Stomach (tissue), 9 donors: ENCODE data around the gene SDHB. TPM values are rescaled to one million over a fixed set of nuclear protein-coding genes. Genes with fewer than 3 reads are reported as not detected.

Experiments
- DNase-seq, 2 donors: peaks; one replicate each; pipeline versions ENCODE4 v3.0.0 to v3.0.0-alpha.2; 2013 to 2019
- H3K27ac ChIP-seq, 5 donors: fragments of 200-600 bp in 4 of 5; sonication (generic) in 4 of 5; one replicate each; pipeline ENCODE4 v1.5.1; 2013 to 2019; ENCODE audit warnings: mild to moderate bottlenecking in 1 of 5, moderate library complexity in 1 of 5
- H3K27me3 ChIP-seq, 3 donors: fragments of 200-600 bp; sonication (generic); one replicate each; pipeline ENCODE4 v1.5.1; 2017 to 2019; ENCODE audit warnings: mixed run types in 1 of 3
- H3K36me3 ChIP-seq, 4 donors: fragments of 200-600 bp; sonication (generic); 1 replicate in 3 of 4; 2 replicates in 1 of 4; pipeline ENCODE4 v1.5.1; 2016 to 2019
- H3K4me1 ChIP-seq, 4 donors: fragments of 200-600 bp; sonication (generic); one replicate each; pipeline ENCODE4 v1.5.1; 2016 to 2019
- H3K4me3 ChIP-seq, 4 donors: fragments of 200-600 bp; sonication (generic) in 3 of 4; one replicate each; pipeline ENCODE4 v1.5.1; 2016 to 2019; ENCODE audit warnings: mild to moderate bottlenecking in 1 of 4
- H3K9me3 ChIP-seq, 4 donors: fragments of 200-600 bp; sonication (generic); one replicate each; pipeline ENCODE4 v1.5.1; 2016 to 2019
- CTCF ChIP-seq, 7 experiments: fragments of 450-650 bp in 4 of 7; fragments of 200-600 bp in 3 of 7; sonication (generic) in 3 of 7; IDR thresholded peaks; one replicate each; pipeline ENCODE4 v1.5.1; 2016 to 2019; ENCODE audit warnings: antibody characterized with exemption in 7 of 7, control low read depth in 2 of 7, mild to moderate bottlenecking in 1 of 7
- EP300 ChIP-seq: sonication (generic); formaldehyde crosslinking; IDR thresholded peaks from one replicate; pipeline ENCODE4 v1.6.1; 2017; ENCODE audit warnings: antibody characterized with exemption
- POLR2A ChIP-seq, 4 donors: fragments of 450-650 bp; IDR thresholded peaks; one replicate each; pipeline ENCODE4 v1.6.1; 2016; ENCODE audit warnings: antibody characterized with exemption in 4 of 4, control low read depth in 2 of 4, mild to moderate bottlenecking in 1 of 4, moderate library complexity in 1 of 4
- POLR2AphosphoS5 ChIP-seq, 3 donors: sonication (generic); formaldehyde crosslinking; IDR thresholded peaks; one replicate each; pipeline ENCODE4 v1.6.1; 2016; ENCODE audit warnings: antibody characterized with exemption in 3 of 3
- WGBS, 5 donors: extraction: QIAGEN DNeasy Blood & Tissue Kit in 3 of 5; methylation state at CpG; one replicate each; pipeline versions ENCODE4 v1.1.5 to v1.1.7; 2013 to 2018; 5-methylcytosine and 5-hydroxymethylcytosine counted together
- intact Hi-C: fragments of 100-400 bp; cut with DNase I; formaldehyde crosslinking; loops from one replicate; pipeline ENCODE4 v1.15.1; 2023; ENCODE audit warnings: low total_unique reads
- polyA plus RNA-seq, 3 donors: library from polyadenylated mRNA; stranded (reverse); fragments of 200-250 nt; gene quantifications; one replicate each; pipeline ENCODE4 v1.2.3, GENCODE V29; 2013
- total RNA-seq, 5 donors: library from RNA; depleted of rRNA; stranded (reverse); fragments of >200 nt; gene quantifications; one replicate each; pipeline versions ENCODE4 v1.1.0 to v1.2.3, GENCODE V29; 2014 to 2016
- donor health status: healthy with polysubstance abuse.
- donor health status: Bipolar disorder and iron deficiency.
- donor health status: healthy.

Gene SDHB
- total and polyA plus RNA-seq, 8 donors, result 42.6 to 246 (median 121) TPM

GRCh38 chr1:17081439-17081838, 27.6 kb upstream of the SDHB start:
- Histone ChIP-seq H3K27ac (no peak overlapping the region), H3K4me1 (no peaks in the 10 kb centered on the region), H3K4me3 (no peak overlapping the region), H3K9me3 (no peaks in the 10 kb centered on the region), H3K36me3 (no peaks in the 10 kb centered on the region), H3K27me3 (no peaks in the 10 kb centered on the region)
- TF ChIP-seq EP300, result no peak
- no peak for TF ChIP-seq POLR2AphosphoS5 (IDR thresholded peaks at IDR 0.05)
- TF ChIP-seq POLR2A (IDR thresholded peaks at IDR 0.05), result no peak
- TF ChIP-seq CTCF (IDR thresholded peaks at IDR 0.05), result no peak
- WGBS, 5 donors, result 33 to 52% (median 47%) methylated on average over 2 of the region's 2 CpGs
- intact Hi-C loops, result no loop called here
- DNase-seq, result peak in 1 of 2 donors; percentile 44

GRCh38 chr1:17080880-17081279, 27.0 kb upstream of the SDHB start:
- H3K36me3 ChIP-seq, result no peaks in the 10 kb centered on the region
- no peaks in the 10 kb centered on the region for H3K9me3 ChIP-seq
- no peak for DNase-seq
- intact Hi-C loops, result no loop called here
- no peak overlapping the region for H3K4me3 ChIP-seq
- TF ChIP-seq POLR2A (IDR thresholded peaks at IDR 0.05) (no peak), POLR2AphosphoS5 (IDR thresholded peaks at IDR 0.05) (no peak), CTCF (IDR thresholded peaks at IDR 0.05) (no peak), EP300 (no peak)
- 50 to 70% (median 65%) methylated on average over 3 to 4 of the region's 4 CpGs for WGBS, 5 donors
- no peaks in the 10 kb centered on the region for H3K4me1 ChIP-seq
- no peak overlapping the region for H3K27ac ChIP-seq
- no peaks in the 10 kb centered on the region for H3K27me3 ChIP-seq

DNA sequence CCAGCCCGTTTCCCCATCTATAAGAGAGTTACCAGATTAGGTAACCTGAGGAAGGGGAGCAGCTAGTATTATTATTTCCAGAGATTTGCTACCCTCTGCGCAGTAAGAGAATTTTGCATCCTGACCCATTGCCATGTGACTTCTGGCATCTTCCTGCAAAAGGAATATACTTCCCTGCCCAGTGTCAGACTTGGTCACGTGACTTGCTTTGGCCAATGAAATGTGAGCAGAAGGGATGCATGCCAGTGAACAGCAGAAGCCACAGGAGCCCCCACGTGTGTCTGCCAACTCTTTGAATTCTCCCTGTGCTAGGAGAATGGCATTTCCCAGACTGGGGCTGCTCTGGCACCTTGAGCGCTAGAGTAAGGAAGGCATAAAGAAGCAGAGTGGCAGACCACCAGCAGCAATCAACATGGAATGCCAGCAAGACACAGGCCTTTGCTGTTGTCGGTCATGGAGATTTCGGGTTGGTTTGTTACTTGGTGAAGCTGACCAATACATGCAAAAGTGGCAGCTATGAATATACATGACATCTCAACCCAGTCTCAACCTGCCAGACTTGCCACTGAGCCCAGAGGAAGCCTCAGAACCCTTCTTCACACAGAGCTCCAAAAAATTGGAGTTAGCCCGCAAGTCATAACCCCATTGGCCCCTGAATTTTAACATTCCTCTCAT, 26.4 kb upstream of the SDHB start:
- intact Hi-C loops, result no loop called here
- TF ChIP-seq POLR2AphosphoS5 (IDR thresholded peaks at IDR 0.05) (no peak), CTCF (IDR thresholded peaks at IDR 0.05) (no peak), EP300 (no peak), POLR2A (IDR thresholded peaks at IDR 0.05) (no peak)
- WGBS, 5 donors, result 88 to 91% (median 89%) methylated on average over 8 of the region's 8 CpGs
- no peaks in the 10 kb centered on the region for H3K9me3 ChIP-seq
- H3K4me1 ChIP-seq, result no peaks in the 10 kb centered on the region
- H3K4me3 ChIP-seq, result no peak overlapping the region
- H3K36me3 ChIP-seq, result no peaks in the 10 kb centered on the region
- DNase-seq, result no peak
- H3K27me3 ChIP-seq, result no peaks in the 10 kb centered on the region
- no peak overlapping the region for H3K27ac ChIP-seq

- H3K4me1 ChIP-seq, result no peaks in the 10 kb centered on the region
- H3K36me3 ChIP-seq, result no peaks in the 10 kb centered on the region
- no peak for DNase-seq
- intact Hi-C loops, result no loop called here
- H3K27me3 ChIP-seq, result no peaks in the 10 kb centered on the region
- no peak for TF ChIP-seq POLR2AphosphoS5 (IDR thresholded peaks at IDR 0.05)
- 82 to 88% (median 83%) methylated on average over 16 of the region's 16 CpGs for WGBS, 5 donors
- no peaks in the 10 kb centered on the region for H3K9me3 ChIP-seq
- no peak overlapping the region for H3K4me3 ChIP-seq
- no peak overlapping the region for H3K27ac ChIP-seq
Measured at GRCh38 chr1:17078991-17079868, 25.4 kb upstream of the SDHB start.
